Peyer's patch (tissue), 4 donors: ENCODE measurements around the gene OAS3. TPM values are rescaled to one million over a fixed set of nuclear protein-coding genes. Genes with fewer than 3 reads are reported as not detected.

Source experiments
- DNase-seq, 3 donors: peaks; one replicate each; pipeline ENCODE4 v3.0.0-alpha.2; 2017 to 2019
- H3K27ac ChIP-seq, 4 donors: fragments of 200-600 bp; sonication (generic); one replicate each; pipeline ENCODE4 v1.5.1; 2016 to 2019
- H3K27me3 ChIP-seq, 2 donors: fragments of 200-600 bp; sonication (generic); one replicate each; pipeline ENCODE4 v1.5.1; 2019
- H3K36me3 ChIP-seq, 3 donors: fragments of 200-600 bp; sonication (generic); one replicate each; pipeline ENCODE4 v1.5.1; 2016 to 2019
- H3K4me1 ChIP-seq, 4 donors: fragments of 200-600 bp; sonication (generic); one replicate each; pipeline ENCODE4 v1.5.1; 2016 to 2019
- H3K4me3 ChIP-seq, 4 donors: fragments of 200-600 bp; sonication (generic); 1 replicate in 3 of 4; 2 replicates in 1 of 4; pipeline ENCODE4 v1.5.1; 2016 to 2019; ENCODE audit warnings: mild to moderate bottlenecking in 1 of 4
- H3K9me3 ChIP-seq, 4 donors: fragments of 200-600 bp; sonication (generic); one replicate each; pipeline ENCODE4 v1.5.1; 2016 to 2019; ENCODE audit warnings: mild to moderate bottlenecking in 1 of 4
- POLR2A ChIP-seq, 2 donors: fragments of 450-650 bp; IDR thresholded peaks; one replicate each; pipeline ENCODE4 v1.5.1; 2017; ENCODE audit warnings: antibody characterized with exemption in 2 of 2, mild to moderate bottlenecking in 2 of 2, moderate library complexity in 2 of 2
- total RNA-seq, 4 donors: library from RNA; depleted of rRNA; stranded (reverse); fragments of >200 nt; gene quantifications; one replicate each; pipeline ENCODE4 v1.1.0, GENCODE V29; 2016
- TF ChIP-seq, protein P1 (sequence below), 6 experiments: fragments of 450-650 bp in 4 of 6; fragments of 200-600 bp in 2 of 6; sonication (generic) in 1 of 6; IDR thresholded peaks; one replicate each; pipeline ENCODE4 v1.5.1; 2017 to 2019; ENCODE audit warnings: antibody characterized with exemption in 6 of 6, mild to moderate bottlenecking in 3 of 6, moderate library complexity in 1 of 6

The OAS3 gene
- total RNA-seq, 4 donors from 2014 or later = 7.1 to 53.6 (median 16.7) TPM

DNA sequence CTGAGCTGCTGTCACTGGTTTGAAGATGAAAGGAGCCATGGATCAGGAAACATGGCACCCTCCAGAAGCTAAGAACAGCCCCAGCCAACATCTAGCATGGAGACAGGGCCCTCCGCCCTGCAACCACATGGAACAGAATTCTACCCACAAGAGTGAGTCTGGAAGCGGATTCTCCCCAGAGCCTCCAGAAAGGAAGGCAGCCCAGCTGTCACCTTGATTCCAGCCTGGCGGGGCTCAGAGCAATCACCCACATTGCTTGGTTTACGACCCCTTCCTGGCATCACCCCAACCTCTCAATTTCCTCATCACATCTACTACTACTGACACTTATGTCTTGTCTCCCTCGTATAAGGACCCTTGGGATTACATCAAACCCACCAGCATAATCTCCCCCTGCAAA lies 78.5 kb downstream of the OAS3 start:
- Histone ChIP-seq H3K36me3 (no peaks in the 10 kb centered on the region), H3K27ac (no peak overlapping the region), H3K9me3 (no peaks in the 10 kb centered on the region), H3K4me3 (no peak overlapping the region), H3K4me1 (no peaks in the 10 kb centered on the region), H3K27me3 (no peaks in the 10 kb centered on the region)
- no peak for DNase-seq
- TF ChIP-seq, protein P1, sequence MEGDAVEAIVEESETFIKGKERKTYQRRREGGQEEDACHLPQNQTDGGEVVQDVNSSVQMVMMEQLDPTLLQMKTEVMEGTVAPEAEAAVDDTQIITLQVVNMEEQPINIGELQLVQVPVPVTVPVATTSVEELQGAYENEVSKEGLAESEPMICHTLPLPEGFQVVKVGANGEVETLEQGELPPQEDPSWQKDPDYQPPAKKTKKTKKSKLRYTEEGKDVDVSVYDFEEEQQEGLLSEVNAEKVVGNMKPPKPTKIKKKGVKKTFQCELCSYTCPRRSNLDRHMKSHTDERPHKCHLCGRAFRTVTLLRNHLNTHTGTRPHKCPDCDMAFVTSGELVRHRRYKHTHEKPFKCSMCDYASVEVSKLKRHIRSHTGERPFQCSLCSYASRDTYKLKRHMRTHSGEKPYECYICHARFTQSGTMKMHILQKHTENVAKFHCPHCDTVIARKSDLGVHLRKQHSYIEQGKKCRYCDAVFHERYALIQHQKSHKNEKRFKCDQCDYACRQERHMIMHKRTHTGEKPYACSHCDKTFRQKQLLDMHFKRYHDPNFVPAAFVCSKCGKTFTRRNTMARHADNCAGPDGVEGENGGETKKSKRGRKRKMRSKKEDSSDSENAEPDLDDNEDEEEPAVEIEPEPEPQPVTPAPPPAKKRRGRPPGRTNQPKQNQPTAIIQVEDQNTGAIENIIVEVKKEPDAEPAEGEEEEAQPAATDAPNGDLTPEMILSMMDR (IDR thresholded peaks at IDR 0.05) = no peak
- no peak for TF ChIP-seq POLR2A (IDR thresholded peaks at IDR 0.05)

DNA sequence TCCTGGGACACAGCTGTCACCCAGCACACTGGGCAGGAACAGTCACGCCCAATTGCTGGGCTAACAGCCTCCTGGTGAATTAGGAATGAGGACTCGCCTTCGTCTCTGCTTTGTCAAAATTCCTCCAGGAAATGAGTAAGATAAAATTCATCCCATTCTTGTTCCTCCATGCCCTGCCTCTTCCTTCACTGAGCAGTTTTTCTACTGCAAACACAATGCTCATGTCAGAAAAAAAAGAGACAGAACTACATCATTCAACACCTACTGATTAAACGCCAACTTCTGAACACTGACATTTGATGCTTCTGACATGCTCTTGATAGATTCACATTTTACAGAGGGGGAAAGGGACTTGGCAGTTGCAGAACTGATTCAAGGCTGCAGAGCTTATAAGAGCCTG lies 80.8 kb downstream of the OAS3 start:
- no peak for DNase-seq
- H3K4me1 ChIP-seq = no peaks in the 10 kb centered on the region
- H3K4me3 ChIP-seq = no peak overlapping the region
- no peaks in the 10 kb centered on the region for H3K27me3 ChIP-seq
- TF ChIP-seq, protein P1 (IDR thresholded peaks at IDR 0.05) = no peak
- no peak for TF ChIP-seq POLR2A (IDR thresholded peaks at IDR 0.05)
- no peaks in the 10 kb centered on the region for H3K9me3 ChIP-seq
- H3K27ac ChIP-seq = no peak overlapping the region
- H3K36me3 ChIP-seq = no peaks in the 10 kb centered on the region

DNA sequence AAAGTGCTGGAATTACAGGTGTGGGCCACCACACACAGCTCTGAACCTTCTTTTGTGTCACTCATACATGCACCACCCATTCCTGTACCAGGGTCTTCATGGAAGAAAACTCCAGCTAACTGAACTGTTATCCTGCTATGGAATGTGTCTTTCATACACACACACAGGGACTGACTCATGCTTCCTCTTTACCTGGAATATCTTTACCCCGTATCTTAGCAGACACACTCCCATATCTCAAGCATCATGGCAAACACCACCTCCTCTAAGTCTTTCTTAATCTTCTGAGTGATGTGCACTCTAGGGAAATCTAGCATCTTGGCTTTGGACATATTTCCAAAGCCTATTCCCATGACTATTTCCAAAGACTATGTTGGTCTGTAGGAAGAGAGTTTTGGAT lies 83.2 kb downstream of the OAS3 start:
- H3K27ac ChIP-seq = no peak overlapping the region
- no peaks in the 10 kb centered on the region for H3K4me1 ChIP-seq
- no peaks in the 10 kb centered on the region for H3K27me3 ChIP-seq
- H3K9me3 ChIP-seq = no peaks in the 10 kb centered on the region
- H3K4me3 ChIP-seq = no peak overlapping the region
- H3K36me3 ChIP-seq = no peaks in the 10 kb centered on the region
- no peak for DNase-seq
- TF ChIP-seq, protein P1 (IDR thresholded peaks at IDR 0.05) = no peak
- TF ChIP-seq POLR2A (IDR thresholded peaks at IDR 0.05) = no peak

Other genes starting within 250 kb of the OAS3 start
- gene RPH3A, start 146.7 kb upstream of the OAS3 start, total RNA-seq = not detected
- 10 to 100 TPM; 33.9 to 73.1 (median 63.5) TPM for gene OAS1, start 31.5 kb upstream of the OAS3 start, total RNA-seq
- 10 to 100 TPM in 1 of 4 donors, 1 to 10 TPM in 3; 1.3 to 18.2 (median 3.5) TPM for gene OAS2, start 40.0 kb downstream of the OAS3 start, total RNA-seq
- 10 to 100 TPM in 1 of 4 donors, 1 to 10 TPM in 3; 3.1 to 33.8 (median 5.3) TPM for gene DTX1, start 118.3 kb downstream of the OAS3 start, total RNA-seq
- 1 to 10 TPM in 3 of 4 donors, under 1 TPM in 1; 0.85 to 4.4 (median 3.9) TPM for gene RASAL1, start 197.3 kb downstream of the OAS3 start, total RNA-seq
- gene CFAP73, start 211.2 kb downstream of the OAS3 start, total RNA-seq = not detected
- gene DDX54, start 247.0 kb downstream of the OAS3 start, total RNA-seq = 100 to 1,000 TPM in 1 of 4 donors, 10 to 100 TPM in 3; 62.0 to 126 (median 66.5) TPM
- 10 to 100 TPM in 3 of 4 donors, 1 to 10 TPM in 1; 5.0 to 36.6 (median 33.4) TPM for gene RITA1, start 247.2 kb downstream of the OAS3 start, total RNA-seq